Esophagus squamous epithelium (tissue), 4 donors: ENCODE results near the gene H6PD.

ENCODE experiments used
- CTCF ChIP-seq, 6 experiments: fragments of 450-650 bp in 4 of 6; fragments of 200-600 bp in 2 of 6; sonication (generic) in 2 of 6; IDR thresholded peaks; one replicate each; pipeline ENCODE4 v1.5.1; 2016 to 2019; ENCODE audit warnings: antibody characterized with exemption in 6 of 6, mild to moderate bottlenecking in 4 of 6, moderate library complexity in 4 of 6
- POLR2A ChIP-seq, 4 donors: fragments of 450-650 bp; IDR thresholded peaks; one replicate each; pipeline ENCODE4 v1.6.1; 2017; ENCODE audit warnings: antibody characterized with exemption in 4 of 4, mild to moderate bottlenecking in 4 of 4, moderate library complexity in 3 of 4

- TF ChIP-seq CTCF (IDR thresholded peaks at IDR 0.05), result peak in 4 of 6 experiments; percentile 11 to 41 (median 20)
- TF ChIP-seq POLR2A (IDR thresholded peaks at IDR 0.05), result peak in 1 of 4 donors; percentile 26
These were observed 60.5 kb downstream of the H6PD start for GRCh38 chr1:9294910-9295636.
